ENCODE measurements around the gene CBFA2T3. TPM values are rescaled to one million over a fixed set of nuclear protein-coding genes. Genes with fewer than 3 reads are reported as not detected.

Gene CBFA2T3
- total and polyA plus RNA-seq, 2 of the 13 experiments (the other 11 are each of a cell fraction or from before 2014, with no cell fraction given) = 0.05 TPM; not detected in 1

DNA sequence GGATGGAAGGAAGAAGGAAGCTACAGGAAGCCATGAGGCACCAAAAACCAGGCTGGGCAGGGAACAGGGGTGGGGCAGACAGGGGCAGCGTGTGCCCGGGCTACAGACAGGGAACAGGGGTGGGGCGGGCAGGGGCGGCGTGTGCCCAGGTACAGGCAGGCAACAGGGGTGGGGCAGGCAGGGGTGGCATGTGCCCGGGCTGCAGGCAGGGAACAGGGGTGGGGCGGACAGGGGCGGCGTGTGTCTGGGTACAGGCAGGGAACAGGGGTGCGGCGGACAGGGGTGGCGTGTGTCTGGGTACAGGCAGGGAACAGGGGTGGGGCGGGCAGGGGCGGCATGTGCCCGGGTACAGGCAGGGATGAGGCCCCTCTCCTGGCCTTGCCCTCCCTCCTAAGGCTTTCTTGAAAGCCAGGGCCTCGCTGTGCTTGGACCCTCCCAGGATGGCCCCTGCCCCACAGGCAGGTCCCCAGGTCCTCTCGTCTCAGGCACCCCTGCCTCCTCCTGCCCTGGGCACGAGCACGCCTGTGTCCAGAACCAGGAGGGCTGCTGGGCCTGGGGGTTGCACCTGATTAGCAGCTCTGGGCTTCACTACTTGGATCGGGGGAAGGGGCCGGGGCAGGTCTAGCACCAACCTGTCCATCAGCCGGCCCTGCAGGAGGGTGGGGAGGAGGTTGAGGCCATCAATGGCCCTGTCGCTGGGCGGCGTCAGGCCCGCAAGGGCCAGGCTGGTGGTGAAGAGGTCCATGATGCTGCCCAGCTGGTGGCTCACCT, 150.8 kb downstream of the CBFA2T3 start (continued):
- TF ChIP-seq ZNF180 (CRISPR knock-in tag; IDR thresholded peaks at IDR 0.05; ENCODE audit: borderline replicate concordance, low read depth) = no peak

- CTCF ChIA-PET (ENCODE audit: low intra/inter-chr PET ratio, low total read pairs) = no interaction called here
- FAIRE-seq (no peak), ATAC-seq (no peak), DNase-seq (ENCODE audit: low spot score) (no peak)
- Histone ChIP-seq H3K9ac (ENCODE audit: insufficient read depth, low read depth, low read length) (no peak overlapping the region), H2AFZ (ENCODE audit: low read length) (no peak overlapping the region), H4K20me1 (ENCODE audit: insufficient read depth, low read length) (no peaks in the 10 kb centered on the region), H3K4me1 (ENCODE audit: insufficient read depth, low read length) (peaks cover 7% of the 10 kb centered on the region; the same call in 1 of the 2 replicates), H3K9me3 (ENCODE audit: low read length) (no peaks in the 10 kb centered on the region), H3K4me3 (replicated peaks in 1 of 3; ENCODE audit: insufficient read depth in 1 of 3, low read depth in 2 of 3, low read length in 3 of 3) (no peak overlapping the region), H3K27me3 (ENCODE audit: control insufficient read depth in 1 of 2, insufficient read depth in 2 of 2, low read length in 2 of 2) (no peaks in the 10 kb centered on the region), H3K79me2 (ENCODE audit: insufficient read depth, low read length) (no peaks in the 10 kb centered on the region), H3K4me2 (ENCODE audit: low read depth, low read length) (no peak overlapping the region), H3K36me3 (replicated peaks in 1 of 2; ENCODE audit: control insufficient read depth in 1 of 2, insufficient read depth in 2 of 2, low read length in 2 of 2) (no peaks in the 10 kb centered on the region), H3K27ac (ENCODE audit: extremely low read length, insufficient read depth, low read length) (no peak overlapping the region)
- in situ Hi-C loops (cut with HindIII; ENCODE audit: extremely low pct_ligation_motif_present, low pct_unique_long_range_greater_than_20kb) (no loop called here), intact Hi-C loops (cut with micrococcal nuclease; ENCODE audit: unreplicated experiment) (no loop called here)
- POLR2A ChIA-PET = no interaction called here
- TF ChIP-seq ZNF383 (CRISPR knock-in tag; IDR thresholded peaks at IDR 0.05; ENCODE audit: borderline replicate concordance) (no peak), SYNCRIP (IDR thresholded peaks at IDR 0.05; ENCODE audit: insufficient read depth, low read depth, low read length) (no peak), IRF9 (CRISPR knock-in tag; IDR thresholded peaks at IDR 0.05; ENCODE audit: borderline replicate concordance) (no peak), ZSCAN25 (CRISPR knock-in tag; IDR thresholded peaks at IDR 0.05) (no peak), HOXA3 (CRISPR knock-in tag; IDR thresholded peaks at IDR 0.05) (no peak), YY1 (IDR thresholded peaks at IDR 0.05; ENCODE audit: insufficient read depth, insufficient replicate concordance, low read depth, low read length) (no peak), ZNF761 (CRISPR knock-in tag; conservative IDR thresholded peaks at IDR 0.05) (no peak), MTF2 (CRISPR knock-in tag; IDR thresholded peaks at IDR 0.05; ENCODE audit: borderline replicate concordance) (no peak), NR2F6 (IDR thresholded peaks at IDR 0.05) (no peak), NR2F6 (CRISPR knock-in tag; IDR thresholded peaks at IDR 0.05) (no peak), RBAK (CRISPR knock-in tag; IDR thresholded peaks at IDR 0.05) (no peak), IKZF4 (CRISPR knock-in tag; IDR thresholded peaks at IDR 0.05; ENCODE audit: borderline replicate concordance, low read depth, not compliant biosample characterization) (no peak), ZNF75D (CRISPR knock-in tag; IDR thresholded peaks at IDR 0.05; ENCODE audit: borderline replicate concordance) (no peak), TBX3 (IDR thresholded peaks at IDR 0.05; ENCODE audit: borderline replicate concordance) (no peak), AGO1 (IDR thresholded peaks at IDR 0.05; ENCODE audit: low read depth, low read length, poor library complexity, severe bottlenecking) (no peak), TOE1 (CRISPR knock-in tag; IDR thresholded peaks at IDR 0.05) (no peak), ZNF746 (CRISPR knock-in tag; IDR thresholded peaks at IDR 0.05) (no peak), PAF1 (CRISPR knock-in tag; IDR thresholded peaks at IDR 0.05) (no peak), TCF7L2 (IDR thresholded peaks at IDR 0.05; ENCODE audit: low read depth, low read length) (no peak), TGIF2 (CRISPR knock-in tag; IDR thresholded peaks at IDR 0.05) (no peak)
- 92% methylated on average over 2 of the region's 12 CpGs for WGBS (ENCODE audit: low lambda C conversion rate)
- no TSS peak for BruUV-seq (replicated peaks)
Observed at GRCh38 chr16:88825146-88825545, 151.9 kb downstream of the CBFA2T3 start.

Data from HepG2 (cell line).